Suprapubic skin (tissue), 4 donors: ENCODE results near the gene LRMDA. TPM values are rescaled to one million over a fixed set of nuclear protein-coding genes. Genes with fewer than 3 reads are reported as not detected.
"Not testable (repeated sequence)": the region's sequence is repeated elsewhere in the genome, so short reads cannot be mapped to it uniquely, and the experiment has no call there.

Source experiments
- DNase-seq, 2 donors: peaks; one replicate each; pipeline ENCODE4 v3.0.0-alpha.2; 2019; ENCODE audit warnings: low spot score in 2 of 2
- H3K27ac ChIP-seq: fragments of 200-600 bp; sonication (generic); one replicate; pipeline ENCODE4 v1.5.1; 2019
- H3K27me3 ChIP-seq: fragments of 200-600 bp; sonication (generic); one replicate; pipeline ENCODE4 v1.5.1; 2019
- H3K36me3 ChIP-seq: fragments of 200-600 bp; sonication (generic); one replicate; pipeline ENCODE4 v1.5.1; 2019
- H3K4me1 ChIP-seq: fragments of 200-600 bp; sonication (generic); one replicate; pipeline ENCODE4 v1.5.1; 2019
- H3K4me3 ChIP-seq: fragments of 200-600 bp; sonication (generic); one replicate; pipeline ENCODE4 v1.5.1; 2019; ENCODE audit warnings: mild to moderate bottlenecking
- H3K9me3 ChIP-seq: fragments of 200-600 bp; sonication (generic); one replicate; pipeline ENCODE4 v1.5.1; 2019
- EP300 ChIP-seq: sonication (generic); formaldehyde crosslinking; IDR thresholded peaks from one replicate; pipeline ENCODE4 v1.6.1; 2017; ENCODE audit warnings: antibody characterized with exemption
- POLR2A ChIP-seq, 2 donors: fragments of 450-650 bp; IDR thresholded peaks; one replicate each; pipeline ENCODE4 v1.6.1; 2017; ENCODE audit warnings: antibody characterized with exemption in 2 of 2, mild to moderate bottlenecking in 2 of 2, moderate library complexity in 2 of 2
- POLR2AphosphoS5 ChIP-seq, 3 donors: sonication (generic); formaldehyde crosslinking; IDR thresholded peaks; one replicate each; pipeline ENCODE4 v1.6.1; 2017; ENCODE audit warnings: antibody characterized with exemption in 3 of 3
- WGBS: methylation state at CpG from one replicate; pipeline ENCODE4 v1.1.5; 2018; 5-methylcytosine and 5-hydroxymethylcytosine counted together
- total RNA-seq, 4 donors: library from RNA; depleted of rRNA; stranded (reverse); fragments of >200 nt; gene quantifications; one replicate each; pipeline ENCODE4 v1.1.0, GENCODE V29; 2016
- TF ChIP-seq, protein P1 (sequence below), 2 donors: fragments of 200-600 bp in 1 of 2; fragments of 450-650 bp in 1 of 2; sonication (generic) in 1 of 2; IDR thresholded peaks; one replicate each; pipeline ENCODE4 v1.5.1; 2016 to 2019; ENCODE audit warnings: antibody characterized with exemption in 2 of 2, mild to moderate bottlenecking in 1 of 2, moderate library complexity in 1 of 2

Gene LRMDA
- total RNA-seq, 4 donors from 2014 or later: 0.10 to 2.9 (median 1.9) TPM; not detected in 1

DNA sequence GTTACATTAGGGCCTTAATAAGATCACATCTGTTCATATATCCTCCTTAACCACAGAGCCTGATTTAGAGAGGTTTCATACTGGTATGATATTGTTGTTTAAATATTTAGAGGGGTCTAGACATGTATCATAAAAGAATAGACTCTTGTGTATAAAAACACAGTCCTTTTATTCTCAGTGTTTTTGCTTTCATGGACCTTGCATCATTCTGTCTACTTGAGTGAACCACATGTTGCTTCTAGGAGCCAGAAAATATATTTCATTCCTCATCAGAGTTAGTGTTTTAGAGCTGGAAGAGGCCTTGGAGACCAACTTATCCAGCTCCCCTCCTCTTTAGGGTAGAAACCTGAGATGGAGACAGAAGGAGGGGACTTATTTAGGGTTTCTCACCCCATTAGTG is 312.8 kb downstream of the LRMDA start:
- Histone ChIP-seq H3K4me3 (no peak overlapping the region), H3K27me3 (no peaks in the 10 kb centered on the region), H3K27ac (no peak overlapping the region), H3K36me3 (no peaks in the 10 kb centered on the region), H3K9me3 (no peaks in the 10 kb centered on the region), H3K4me1 (no peaks in the 10 kb centered on the region)
- TF ChIP-seq POLR2AphosphoS5 (IDR thresholded peaks at IDR 0.05) (no peak), EP300 (no peak), POLR2A (IDR thresholded peaks at IDR 0.05) (no peak)
- TF ChIP-seq, protein P1, sequence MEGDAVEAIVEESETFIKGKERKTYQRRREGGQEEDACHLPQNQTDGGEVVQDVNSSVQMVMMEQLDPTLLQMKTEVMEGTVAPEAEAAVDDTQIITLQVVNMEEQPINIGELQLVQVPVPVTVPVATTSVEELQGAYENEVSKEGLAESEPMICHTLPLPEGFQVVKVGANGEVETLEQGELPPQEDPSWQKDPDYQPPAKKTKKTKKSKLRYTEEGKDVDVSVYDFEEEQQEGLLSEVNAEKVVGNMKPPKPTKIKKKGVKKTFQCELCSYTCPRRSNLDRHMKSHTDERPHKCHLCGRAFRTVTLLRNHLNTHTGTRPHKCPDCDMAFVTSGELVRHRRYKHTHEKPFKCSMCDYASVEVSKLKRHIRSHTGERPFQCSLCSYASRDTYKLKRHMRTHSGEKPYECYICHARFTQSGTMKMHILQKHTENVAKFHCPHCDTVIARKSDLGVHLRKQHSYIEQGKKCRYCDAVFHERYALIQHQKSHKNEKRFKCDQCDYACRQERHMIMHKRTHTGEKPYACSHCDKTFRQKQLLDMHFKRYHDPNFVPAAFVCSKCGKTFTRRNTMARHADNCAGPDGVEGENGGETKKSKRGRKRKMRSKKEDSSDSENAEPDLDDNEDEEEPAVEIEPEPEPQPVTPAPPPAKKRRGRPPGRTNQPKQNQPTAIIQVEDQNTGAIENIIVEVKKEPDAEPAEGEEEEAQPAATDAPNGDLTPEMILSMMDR (IDR thresholded peaks at IDR 0.05): no peak
- DNase-seq: no peak

DNA sequence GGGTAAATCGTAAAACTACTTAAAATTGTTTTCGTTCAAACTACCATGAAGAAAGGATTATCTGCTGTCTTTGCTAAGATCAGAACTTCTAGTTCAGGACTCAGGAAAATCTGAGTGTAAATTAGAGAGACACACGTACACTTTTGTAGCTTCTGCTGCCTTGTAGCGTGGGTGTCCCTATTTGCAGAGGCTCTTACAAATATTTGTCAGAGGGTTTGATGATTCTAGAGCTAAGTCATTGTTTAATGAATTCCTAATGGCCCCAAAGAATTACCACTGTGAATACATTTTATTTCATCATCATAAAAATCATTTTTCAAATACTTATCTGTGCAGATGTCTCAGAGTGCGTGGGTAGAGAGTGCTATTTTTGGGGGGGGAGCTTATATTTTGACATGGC is 314.9 kb downstream of the LRMDA start:
- DNase-seq: no peak
- H3K36me3 ChIP-seq: no peaks in the 10 kb centered on the region
- H3K4me3 ChIP-seq: no peak overlapping the region
- TF ChIP-seq POLR2A (IDR thresholded peaks at IDR 0.05) (no peak), POLR2AphosphoS5 (IDR thresholded peaks at IDR 0.05) (no peak), EP300 (no peak)
- TF ChIP-seq, protein P1 (IDR thresholded peaks at IDR 0.05): no peak
- H3K27me3 ChIP-seq: no peaks in the 10 kb centered on the region
- H3K4me1 ChIP-seq: no peaks in the 10 kb centered on the region
- no peaks in the 10 kb centered on the region for H3K9me3 ChIP-seq
- 89% methylated on average over 5 of the region's 5 CpGs for WGBS
- no peak overlapping the region for H3K27ac ChIP-seq

DNA sequence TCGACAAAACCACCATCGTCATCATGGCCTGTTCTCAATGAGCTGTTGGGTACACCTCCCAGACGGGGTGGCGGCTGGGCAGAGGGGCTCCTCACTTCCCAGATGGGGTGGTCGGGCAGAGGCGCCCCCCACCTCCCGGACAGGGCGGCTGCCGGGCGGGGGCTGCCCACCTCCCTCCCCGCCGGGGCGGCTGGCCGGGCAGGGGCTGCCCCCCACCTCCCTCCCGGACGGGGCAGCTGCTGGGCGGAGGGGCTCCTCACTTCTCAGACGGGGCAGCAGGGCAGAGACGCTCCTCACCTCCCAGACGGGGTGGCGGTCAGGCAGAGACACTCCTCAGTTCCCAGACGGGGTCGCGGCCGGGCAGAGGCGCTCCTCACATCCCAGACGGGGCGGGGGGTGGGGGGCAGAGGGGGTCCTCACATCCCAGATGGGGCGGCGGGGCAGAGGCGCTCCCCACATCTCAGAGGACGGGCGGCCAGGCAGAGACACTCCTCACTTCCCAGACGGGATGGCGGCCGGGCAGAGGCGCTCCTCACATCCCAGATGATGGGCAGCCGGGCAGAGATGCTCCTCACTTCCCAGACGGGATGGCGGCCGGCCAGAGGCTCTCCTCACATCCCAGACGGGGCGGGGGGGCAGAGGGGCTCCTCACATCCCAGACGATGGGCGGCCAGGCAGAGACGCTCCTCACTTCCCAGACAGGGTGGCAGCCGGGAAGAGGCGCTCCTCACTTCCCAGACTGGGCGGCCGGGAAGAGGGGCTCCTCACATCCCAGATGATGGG is 318.9 kb downstream of the LRMDA start:
- H3K27me3 ChIP-seq, DNase-seq, H3K4me3 ChIP-seq, H3K9me3 ChIP-seq, H3K36me3 ChIP-seq, H3K4me1 ChIP-seq, H3K27ac ChIP-seq: not testable (repeated sequence)
- 97% methylated on average over 18 of the region's 50 CpGs for WGBS

DNA sequence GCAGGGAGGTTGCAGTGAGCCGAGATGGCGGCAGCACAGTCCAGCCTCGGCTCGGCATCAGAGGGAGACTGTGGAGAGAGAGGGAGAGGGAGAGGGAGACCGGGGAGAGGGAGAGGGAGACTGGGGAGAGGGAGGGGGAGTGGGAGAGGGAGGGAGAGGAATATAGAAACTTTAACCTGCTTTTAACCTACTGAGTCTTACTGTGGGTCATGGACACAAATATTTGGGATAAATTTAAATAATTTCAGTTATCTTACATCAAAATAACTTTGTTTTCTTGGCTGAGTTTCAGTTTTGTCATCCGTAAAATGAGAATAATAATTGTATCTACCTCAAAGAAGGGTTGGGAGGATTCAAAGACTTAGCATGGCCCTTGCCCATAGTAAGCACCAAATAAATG is 319.8 kb downstream of the LRMDA start:
- WGBS: 98% methylated on average over 6 of the region's 6 CpGs
- no peak for DNase-seq
- H3K4me1 ChIP-seq: no peaks in the 10 kb centered on the region
- H3K27me3 ChIP-seq: no peaks in the 10 kb centered on the region
- no peaks in the 10 kb centered on the region for H3K36me3 ChIP-seq
- TF ChIP-seq, protein P1 (IDR thresholded peaks at IDR 0.05): no peak
- TF ChIP-seq EP300 (no peak), POLR2A (IDR thresholded peaks at IDR 0.05) (no peak), POLR2AphosphoS5 (IDR thresholded peaks at IDR 0.05) (no peak)
- no peak overlapping the region for H3K27ac ChIP-seq
- H3K9me3 ChIP-seq: no peaks in the 10 kb centered on the region
- H3K4me3 ChIP-seq: no peak overlapping the region

DNA sequence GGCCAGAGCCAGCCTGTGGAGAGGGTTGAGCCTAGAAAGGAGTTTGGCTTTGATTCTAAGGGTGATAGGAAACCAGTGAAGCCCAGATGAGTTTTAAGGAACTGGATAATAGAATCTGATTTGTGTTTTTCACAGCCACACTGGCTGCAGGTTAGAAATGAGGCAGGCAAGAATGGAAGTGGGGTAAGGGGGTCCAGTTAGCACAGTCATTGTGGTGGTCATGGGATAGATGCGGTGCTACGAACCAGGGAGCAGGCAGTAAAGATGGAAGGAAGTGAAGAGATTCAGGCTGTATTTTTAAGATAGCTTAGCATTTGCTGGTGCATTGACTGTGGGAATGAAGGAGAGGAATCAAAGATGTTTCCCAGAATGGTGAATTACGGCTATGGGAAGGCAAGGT is 322.2 kb downstream of the LRMDA start:
- H3K27me3 ChIP-seq: no peaks in the 10 kb centered on the region
- no peaks in the 10 kb centered on the region for H3K36me3 ChIP-seq
- no peaks in the 10 kb centered on the region for H3K9me3 ChIP-seq
- H3K4me3 ChIP-seq: no peak overlapping the region
- 85% methylated on average over 3 of the region's 3 CpGs for WGBS
- DNase-seq: no peak
- no peak overlapping the region for H3K27ac ChIP-seq
- H3K4me1 ChIP-seq: no peaks in the 10 kb centered on the region
- no peak for TF ChIP-seq POLR2A (IDR thresholded peaks at IDR 0.05)
- TF ChIP-seq, protein P1 (IDR thresholded peaks at IDR 0.05): no peak
- TF ChIP-seq POLR2AphosphoS5 (IDR thresholded peaks at IDR 0.05): no peak
- TF ChIP-seq EP300: no peak
